ENCODE measurements around the gene ATXN10.

ATXN10 gene

DNA sequence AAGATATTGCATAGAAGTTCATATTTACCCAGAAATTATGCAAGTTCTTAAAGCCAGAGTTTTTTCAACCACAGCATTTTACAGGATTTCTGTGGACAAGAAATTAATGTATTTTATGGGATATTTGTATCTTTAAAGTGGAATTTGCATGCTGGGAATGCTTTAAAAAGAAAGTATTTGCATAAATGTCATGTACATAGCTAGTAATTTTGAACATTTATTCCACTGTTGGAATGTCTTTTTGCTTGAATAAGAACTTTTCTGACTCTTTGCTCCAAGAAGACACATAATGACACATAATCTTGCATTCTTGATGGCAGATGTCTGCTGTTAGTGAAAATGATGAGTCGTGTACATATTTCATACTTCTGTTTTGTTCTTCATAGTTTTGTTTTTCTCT lies 66.6 kb downstream of the ATXN10 start:
- DNase-seq = no peak
- H3K27me3 ChIP-seq (ENCODE audit: insufficient read depth, low read depth, severe bottlenecking) = no peaks in the 10 kb centered on the region
- peaks cover 68% of the 10 kb centered on the region for H3K36me3 ChIP-seq
- H3K9me3 ChIP-seq (ENCODE audit: severe bottlenecking) = no peaks in the 10 kb centered on the region
- no peak overlapping the region for H3K4me3 ChIP-seq (ENCODE audit: low read depth, low read length)
- H3K27ac ChIP-seq = no peak overlapping the region
- TF ChIP-seq, protein P1, sequence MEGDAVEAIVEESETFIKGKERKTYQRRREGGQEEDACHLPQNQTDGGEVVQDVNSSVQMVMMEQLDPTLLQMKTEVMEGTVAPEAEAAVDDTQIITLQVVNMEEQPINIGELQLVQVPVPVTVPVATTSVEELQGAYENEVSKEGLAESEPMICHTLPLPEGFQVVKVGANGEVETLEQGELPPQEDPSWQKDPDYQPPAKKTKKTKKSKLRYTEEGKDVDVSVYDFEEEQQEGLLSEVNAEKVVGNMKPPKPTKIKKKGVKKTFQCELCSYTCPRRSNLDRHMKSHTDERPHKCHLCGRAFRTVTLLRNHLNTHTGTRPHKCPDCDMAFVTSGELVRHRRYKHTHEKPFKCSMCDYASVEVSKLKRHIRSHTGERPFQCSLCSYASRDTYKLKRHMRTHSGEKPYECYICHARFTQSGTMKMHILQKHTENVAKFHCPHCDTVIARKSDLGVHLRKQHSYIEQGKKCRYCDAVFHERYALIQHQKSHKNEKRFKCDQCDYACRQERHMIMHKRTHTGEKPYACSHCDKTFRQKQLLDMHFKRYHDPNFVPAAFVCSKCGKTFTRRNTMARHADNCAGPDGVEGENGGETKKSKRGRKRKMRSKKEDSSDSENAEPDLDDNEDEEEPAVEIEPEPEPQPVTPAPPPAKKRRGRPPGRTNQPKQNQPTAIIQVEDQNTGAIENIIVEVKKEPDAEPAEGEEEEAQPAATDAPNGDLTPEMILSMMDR (IDR thresholded peaks at IDR 0.05; ENCODE audit: low read depth, low read length) = no peak

GRCh38 chr22:45740236-45740635 lies 68.6 kb downstream of the ATXN10 start:
- no peak for DNase-seq
- TF ChIP-seq, protein P1 (IDR thresholded peaks at IDR 0.05; ENCODE audit: low read depth, low read length) = no peak
- Histone ChIP-seq H3K27me3 (ENCODE audit: insufficient read depth, low read depth, severe bottlenecking) (no peaks in the 10 kb centered on the region), H3K27ac (no peak overlapping the region), H3K36me3 (peaks cover 78% of the 10 kb centered on the region), H3K4me3 (ENCODE audit: low read depth, low read length) (no peak overlapping the region), H3K9me3 (ENCODE audit: severe bottlenecking) (no peaks in the 10 kb centered on the region)

DNA sequence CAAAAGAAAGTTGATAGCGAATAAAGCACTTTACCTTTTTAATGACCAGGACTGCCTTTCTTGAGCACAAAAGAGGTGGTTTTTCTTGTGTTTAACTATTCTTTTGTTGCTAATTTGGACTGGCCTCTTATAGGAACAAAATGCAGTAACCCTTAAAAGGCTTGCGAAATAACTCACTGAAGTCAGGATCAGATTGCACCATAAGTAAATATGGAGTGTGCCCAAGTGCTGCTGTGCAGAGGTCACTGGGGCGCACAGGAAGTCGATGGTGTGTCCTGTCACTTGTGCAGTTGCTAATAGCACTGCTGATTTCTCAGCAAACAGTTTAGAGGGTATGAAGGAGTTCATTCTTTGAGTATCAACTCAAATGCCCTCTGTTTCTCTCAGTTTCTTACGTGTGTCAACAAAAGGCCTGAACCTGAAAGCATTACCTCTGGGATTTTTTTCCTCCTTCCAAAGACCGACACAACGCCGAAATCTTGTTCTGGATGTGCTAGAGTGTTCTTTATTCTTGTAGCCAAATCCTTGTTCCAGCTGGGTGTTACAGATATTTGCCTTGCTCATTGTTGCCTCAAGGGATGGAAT lies 71.3 kb downstream of the ATXN10 start:
- DNase-seq = no peak
- no peaks in the 10 kb centered on the region for H3K9me3 ChIP-seq (ENCODE audit: severe bottlenecking)
- TF ChIP-seq, protein P1 (IDR thresholded peaks at IDR 0.05; ENCODE audit: low read depth, low read length) = no peak
- H3K27me3 ChIP-seq (ENCODE audit: insufficient read depth, low read depth, severe bottlenecking) = no peaks in the 10 kb centered on the region
- H3K27ac ChIP-seq = no peak overlapping the region
- no peak overlapping the region for H3K4me3 ChIP-seq (ENCODE audit: low read depth, low read length)
- peaks cover 76% of the 10 kb centered on the region for H3K36me3 ChIP-seq

GRCh38 chr22:45743687-45744086 lies 72.1 kb downstream of the ATXN10 start:
- Histone ChIP-seq H3K36me3 (peaks cover 68% of the 10 kb centered on the region), H3K9me3 (ENCODE audit: severe bottlenecking) (no peaks in the 10 kb centered on the region), H3K27me3 (ENCODE audit: insufficient read depth, low read depth, severe bottlenecking) (no peaks in the 10 kb centered on the region), H3K4me3 (ENCODE audit: low read depth, low read length) (no peak overlapping the region), H3K27ac (no peak overlapping the region)
- DNase-seq = no peak
- TF ChIP-seq, protein P1 (IDR thresholded peaks at IDR 0.05; ENCODE audit: low read depth, low read length) = no peak

GRCh38 chr22:45744442-45744841 lies 72.8 kb downstream of the ATXN10 start:
- Histone ChIP-seq H3K36me3 (peaks cover 61% of the 10 kb centered on the region), H3K27me3 (ENCODE audit: insufficient read depth, low read depth, severe bottlenecking) (no peaks in the 10 kb centered on the region), H3K27ac (no peak overlapping the region), H3K4me3 (ENCODE audit: low read depth, low read length) (no peak overlapping the region), H3K9me3 (ENCODE audit: severe bottlenecking) (no peaks in the 10 kb centered on the region)
- DNase-seq = no peak
- TF ChIP-seq, protein P1 (IDR thresholded peaks at IDR 0.05; ENCODE audit: low read depth, low read length) = no peak

DNA sequence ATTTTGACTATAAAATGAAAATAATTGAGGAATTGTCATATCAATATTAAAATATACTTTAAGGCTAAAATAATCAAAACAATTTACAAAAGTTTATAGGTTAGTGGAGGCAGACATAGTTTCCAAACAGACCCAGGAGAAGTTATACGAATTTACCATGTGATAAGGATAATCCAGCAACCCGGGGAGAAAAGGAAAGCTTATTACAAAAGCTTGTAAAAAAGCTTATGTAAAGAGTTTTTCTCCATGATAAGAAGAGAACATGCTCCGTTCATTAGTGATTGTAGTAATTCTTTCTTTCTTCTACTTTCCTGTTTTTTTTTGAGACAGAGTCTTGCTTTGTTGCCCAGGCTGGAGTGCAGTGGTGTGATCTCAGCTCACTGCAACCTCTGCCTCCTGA lies 79.0 kb downstream of the ATXN10 start:
- no peaks in the 10 kb centered on the region for H3K9me3 ChIP-seq (ENCODE audit: severe bottlenecking)
- TF ChIP-seq, protein P1 (IDR thresholded peaks at IDR 0.05; ENCODE audit: low read depth, low read length) = no peak
- peaks cover 11% of the 10 kb centered on the region for H3K36me3 ChIP-seq
- DNase-seq = no peak
- H3K27me3 ChIP-seq (ENCODE audit: insufficient read depth, low read depth, severe bottlenecking) = no peaks in the 10 kb centered on the region
- H3K27ac ChIP-seq = no peak overlapping the region
- H3K4me3 ChIP-seq (ENCODE audit: low read depth, low read length) = no peak overlapping the region
